Mesendoderm (in vitro differentiated cells): ENCODE measurements around the gene NOTCH4.

Source experiments
- DNase-seq: peaks from one replicate; pipeline ENCODE4 v3.0.0; 2013
- H2AK5ac ChIP-seq: 2 replicates; pipeline ENCODE4 v1.6.1; 2013; ENCODE audit warnings: low read length, inconsistent platforms
- H2BK120ac ChIP-seq: 2 replicates; pipeline ENCODE4 v1.6.1; 2013; ENCODE audit warnings: low read depth, mild to moderate bottlenecking, low read length, moderate library complexity, mixed read lengths
- H2BK15ac ChIP-seq: replicated peaks from 2 replicates; pipeline ENCODE4 v1.6.1; 2013; ENCODE audit warnings: low read depth, mild to moderate bottlenecking, moderate library complexity
- H2BK5ac ChIP-seq: 2 replicates; pipeline ENCODE4 v1.6.1; 2013; ENCODE audit warnings: low read length, inconsistent platforms
- H3K18ac ChIP-seq: 2 replicates; pipeline ENCODE4 v1.6.1; 2013; ENCODE audit warnings: mild to moderate bottlenecking, low read length, mixed read lengths
- H3K23ac ChIP-seq: one replicate; pipeline ENCODE4 v1.6.1; 2013; ENCODE audit warnings: low read length
- H3K27ac ChIP-seq: 2 replicates; pipeline ENCODE4 v1.5.1; 2013; ENCODE audit warnings: low read depth, mild to moderate bottlenecking, inconsistent platforms, low read length, moderate library complexity
- H3K27me3 ChIP-seq: 2 replicates; pipeline ENCODE4 v1.6.1; 2013; ENCODE audit warnings: low read length, control low read depth, mild to moderate bottlenecking, inconsistent platforms; ENCODE audit not compliant: insufficient read depth, poor library complexity
- H3K36me3 ChIP-seq: 2 replicates; pipeline ENCODE4 v1.6.1; 2013; ENCODE audit warnings: low read length, inconsistent platforms; ENCODE audit not compliant: control insufficient read depth, insufficient read depth
- H3K4ac ChIP-seq: one replicate; pipeline ENCODE4 v1.6.1; 2013; ENCODE audit warnings: low read depth, mild to moderate bottlenecking, low read length, moderate library complexity
- H3K4me1 ChIP-seq: 2 replicates; pipeline ENCODE4 v1.6.1; 2013; ENCODE audit warnings: low read depth, low read length, inconsistent platforms; ENCODE audit not compliant: control insufficient read depth
- H3K4me2 ChIP-seq: 2 replicates; pipeline ENCODE4 v1.6.1; 2013; ENCODE audit warnings: low read length
- H3K4me3 ChIP-seq: 2 replicates; pipeline ENCODE4 v1.5.1; 2013; ENCODE audit warnings: mild to moderate bottlenecking, low read length
- H3K56ac ChIP-seq: one replicate; pipeline ENCODE4 v1.6.1; 2013; ENCODE audit warnings: low read length
- H3K79me1 ChIP-seq: 2 replicates; pipeline ENCODE4 v1.6.1; 2013; ENCODE audit warnings: low read length, inconsistent platforms
- H3K79me2 ChIP-seq: 2 replicates; pipeline ENCODE4 v1.6.1; 2013; ENCODE audit warnings: mild to moderate bottlenecking, low read length; ENCODE audit not compliant: control insufficient read depth, insufficient read depth
- H3K9ac ChIP-seq: 2 replicates; pipeline ENCODE4 v1.6.1; 2013; ENCODE audit warnings: low read length, inconsistent platforms
- H4K5ac ChIP-seq: one replicate; pipeline ENCODE4 v1.6.1; 2013; ENCODE audit warnings: low read length
- H4K8ac ChIP-seq: one replicate; pipeline ENCODE4 v1.6.1; 2013; ENCODE audit warnings: low read depth, mild to moderate bottlenecking, control low read depth, low read length, moderate library complexity
- WGBS: extraction: QIAGEN DNeasy Blood & Tissue Kit; methylation state at CpG from one replicate; pipeline ENCODE4 v1.1.7; 2013; ENCODE audit warnings: low lambda C conversion rate, missing lambda C conversion rate; ENCODE audit not compliant: insufficient coverage; ENCODE audit errors: extremely low coverage; 5-methylcytosine and 5-hydroxymethylcytosine counted together

The NOTCH4 gene

GRCh38 chr6:32156891-32157290 is 67.0 kb downstream of the NOTCH4 start:
- no peak overlapping the region for H4K5ac ChIP-seq
- H3K23ac ChIP-seq, result no peak overlapping the region
- H4K8ac ChIP-seq, result no peak overlapping the region
- H3K4me2 ChIP-seq, result no peak overlapping the region
- no peak overlapping the region for H3K4me3 ChIP-seq
- H3K79me2 ChIP-seq, result no peaks in the 10 kb centered on the region
- H3K36me3 ChIP-seq, result peaks cover 2% of the 10 kb centered on the region
- no peak overlapping the region for H3K4ac ChIP-seq
- no peak overlapping the region for H3K9ac ChIP-seq
- H3K27me3 ChIP-seq, result no peaks in the 10 kb centered on the region
- DNase-seq, result no peak
- H3K27ac ChIP-seq, result no peak overlapping the region
- no CpG with 5 or more reads among the region's 9 CpGs for WGBS
- H2AK5ac ChIP-seq, result no peak overlapping the region
- H2BK120ac ChIP-seq, result no peak overlapping the region
- H3K18ac ChIP-seq, result no peak overlapping the region
- peaks cover 9% of the 10 kb centered on the region for H3K4me1 ChIP-seq
- H2BK15ac ChIP-seq, result no peak overlapping the region
- peaks cover 8% of the 10 kb centered on the region for H3K79me1 ChIP-seq
- no peak overlapping the region for H2BK5ac ChIP-seq
- H3K56ac ChIP-seq, result no peak overlapping the region

GRCh38 chr6:32154514-32155161 is 69.2 kb downstream of the NOTCH4 start:
- H2BK5ac ChIP-seq, result no peak overlapping the region
- no peak overlapping the region for H3K23ac ChIP-seq
- no peaks in the 10 kb centered on the region for H3K79me2 ChIP-seq
- peaks cover 15% of the 10 kb centered on the region for H3K4me1 ChIP-seq
- H4K8ac ChIP-seq, result no peak overlapping the region
- H3K9ac ChIP-seq, result peak overlapping the region; percentile 96
- no peak overlapping the region for H2BK120ac ChIP-seq
- H3K79me1 ChIP-seq, result peaks cover 8% of the 10 kb centered on the region
- H3K27ac ChIP-seq, result peak overlapping the region; percentile 62
- no peak overlapping the region for H2AK5ac ChIP-seq
- no peak overlapping the region for H3K4ac ChIP-seq
- peaks cover 2% of the 10 kb centered on the region for H3K36me3 ChIP-seq
- no peak overlapping the region for H4K5ac ChIP-seq
- no peak overlapping the region for H3K18ac ChIP-seq
- no peak overlapping the region for H2BK15ac ChIP-seq
- H3K4me2 ChIP-seq, result peak overlapping the region; percentile 95
- DNase-seq, result peak; percentile 90
- peak overlapping the region; percentile 97 for H3K56ac ChIP-seq
- no peaks in the 10 kb centered on the region for H3K27me3 ChIP-seq
- WGBS, result no CpG with 5 or more reads among the region's 34 CpGs
- peak overlapping the region; percentile 95 for H3K4me3 ChIP-seq

- Histone ChIP-seq H3K27ac (peak within 1 kb of the TSS; percentile 82), H3K27me3 (no peaks in the 10 kb centered on the region), H3K4me3 (peak within 1 kb of the TSS; percentile 95), H4K5ac (peak within 1 kb of the TSS; percentile 71), H3K36me3 (peaks cover 2% of the 10 kb centered on the region), H4K8ac (no peak within 1 kb of the TSS), H3K4me1 (peaks cover 15% of the 10 kb centered on the region), H3K79me2 (no peaks in the 10 kb centered on the region), H2AK5ac (peak within 1 kb of the TSS; percentile 85), H3K9ac (peak within 1 kb of the TSS; percentile 96), H2BK15ac (no peak within 1 kb of the TSS), H2BK120ac (peak within 1 kb of the TSS; percentile 34), H3K18ac (peak within 1 kb of the TSS; percentile 45), H3K56ac (peak within 1 kb of the TSS; percentile 97), H3K4me2 (peak within 1 kb of the TSS; percentile 97), H2BK5ac (peak within 1 kb of the TSS; percentile 84), H3K79me1 (peaks cover 8% of the 10 kb centered on the region), H3K23ac (peak within 1 kb of the TSS; percentile 99), H3K4ac (peak within 1 kb of the TSS; percentile 67)
- no CpG with 5 or more reads among the region's 52 CpGs for WGBS
- DNase-seq, result peak; percentile 98
Observed at GRCh38 chr6:32153564-32154513, 70.0 kb downstream of the NOTCH4 start, which contains the start of gene PPT2. Gene PPT2 (plus strand): TSS chr6:32154141. CDS start chr6:32154595, 454 bp downstream.

GRCh38 chr6:32152769-32153563 is 70.9 kb downstream of the NOTCH4 start:
- WGBS, result no CpG with 5 or more reads among the region's 35 CpGs
- Histone ChIP-seq H3K9ac (peak overlapping the region; percentile 96), H3K79me1 (peaks cover 8% of the 10 kb centered on the region), H3K4ac (peak overlapping the region; percentile 67), H3K56ac (peak overlapping the region; percentile 97), H3K4me2 (peak overlapping the region; percentile 97), H2BK15ac (no peak overlapping the region), H4K8ac (no peak overlapping the region), H3K27me3 (no peaks in the 10 kb centered on the region), H3K4me1 (peaks cover 15% of the 10 kb centered on the region), H3K36me3 (peaks cover 2% of the 10 kb centered on the region), H2AK5ac (peak overlapping the region; percentile 85), H3K4me3 (peak overlapping the region; percentile 95), H3K23ac (peak overlapping the region; percentile 99), H3K79me2 (no peaks in the 10 kb centered on the region), H4K5ac (peak overlapping the region; percentile 71), H3K27ac (peak overlapping the region; percentile 82), H2BK120ac (peak overlapping the region; percentile 34), H2BK5ac (peak overlapping the region; percentile 73), H3K18ac (peak overlapping the region; percentile 45)
- peak; percentile 89 for DNase-seq
